K562 (cell line): ENCODE data around the gene FILIP1L. TPM values are rescaled to one million over a fixed set of nuclear protein-coding genes. Genes with fewer than 3 reads are reported as not detected.

Experiments
- ATAC-seq: fragments of 200-7000 bp; cut with Tn5 transposase; 3 replicates; pipeline ENCODE4 v1.9.1; 2020; ENCODE audit warnings: moderate library complexity
- BruUV-seq: library from RNA; stranded (reverse); fragments of 400-500 nt; replicated peaks from 2 replicates; lab custom pipeline; 2021; lab: Mats Ljungman, UMichigan
- CTCF ChIA-PET: fragments of 300-600 bp; formaldehyde crosslinking; extraction: SDS; loops from one replicate; lab custom pipeline; 2021; ENCODE audit warnings: low intra/inter-chr PET ratio; lab: Yijun Ruan, JAX
- POLR2A ChIA-PET: fragments of 300-600, 350-650 bp; sonication (Branson Sonifier 250); formaldehyde crosslinking; extraction: SDS; loops from one replicate; lab custom pipeline; 2021; ENCODE audit warnings: antibody characterized with exemption, inconsistent platforms; lab: Yijun Ruan, JAX
- DNase-seq, 4 experiments: peaks; one replicate each; pipeline versions ENCODE4 v3.0.0 to v3.0.0-alpha.2; 2011 to 2018; ENCODE audit warnings: low spot score in 3 of 4, mixed read lengths in 3 of 4; ENCODE audit errors: extremely low read depth in 1 of 4
- FAIRE-seq: peaks from 2 replicates; lab custom pipeline; 2011; peaks lifted over from hg19 to GRCh38; lab: Jason Lieb, UNC
- H2AFZ ChIP-seq: 2 replicates; pipeline ENCODE4 v1.6.0; 2011; ENCODE audit warnings: low read depth, low read length, control low read depth, inconsistent platforms
- H3K27ac ChIP-seq: fragments of 200-600 bp; 3 replicates; pipeline ENCODE4 v1.8.0; 2011; ENCODE audit warnings: low read depth, mild to moderate bottlenecking, control low read depth, inconsistent platforms, low read length, moderate library complexity, mixed read lengths; ENCODE audit errors: extremely low read depth
- H3K27me3 ChIP-seq, 2 experiments: fragments of 300-600 bp in 1 of 2; 2 replicates in 1 of 2; 3 replicates in 1 of 2; pipeline versions ENCODE4 v1.6.0 to v1.8.0; 2011; ENCODE audit warnings: inconsistent platforms in 2 of 2, low read length in 2 of 2, mild to moderate bottlenecking in 1 of 2, mixed read lengths in 1 of 2, moderate library complexity in 1 of 2; ENCODE audit not compliant: control insufficient read depth in 2 of 2, insufficient read depth in 2 of 2
- H3K36me3 ChIP-seq: fragments of 300-600 bp; 3 replicates; pipeline ENCODE4 v1.8.0; 2011; ENCODE audit warnings: mild to moderate bottlenecking, low read length, inconsistent platforms; ENCODE audit not compliant: control insufficient read depth, insufficient read depth
- H3K4me1 ChIP-seq, 2 experiments: fragments of 200-600 bp in 1 of 2; replicated peaks in 1 of 2; 2 replicates in 1 of 2; 3 replicates in 1 of 2; pipeline versions ENCODE4 v1.5.1 to v1.8.0; 2011; ENCODE audit warnings: inconsistent platforms in 2 of 2, low read length in 2 of 2, mild to moderate bottlenecking in 1 of 2, mixed read lengths in 1 of 2, moderate library complexity in 1 of 2; ENCODE audit not compliant: control insufficient read depth in 2 of 2, insufficient read depth in 2 of 2
- H3K4me2 ChIP-seq: 2 replicates; pipeline ENCODE4 v1.6.1; 2011; ENCODE audit warnings: low read length, control low read depth, inconsistent platforms, mixed read lengths; ENCODE audit not compliant: insufficient read depth
- H3K4me3 ChIP-seq: fragments of 200-600 bp; sonication (generic), shearing (Covaris generic); 2 replicates; pipeline ENCODE4 v1.5.1; 2016; ENCODE audit warnings: control low read depth, inconsistent platforms
- H3K79me2 ChIP-seq: fragments of 200-600 bp; 3 replicates; pipeline ENCODE4 v1.8.0; 2011; ENCODE audit warnings: low read length, inconsistent platforms; ENCODE audit not compliant: control insufficient read depth, insufficient read depth
- H3K9ac ChIP-seq, 2 experiments: 2 replicates each; pipeline versions ENCODE4 v1.6.0 to v1.6.1; 2011; ENCODE audit warnings: low read depth in 2 of 2, low read length in 2 of 2, control low read depth in 1 of 2, inconsistent platforms in 1 of 2, mild to moderate bottlenecking in 1 of 2, mixed read lengths in 1 of 2; ENCODE audit not compliant: insufficient read depth in 1 of 2
- H3K9me1 ChIP-seq: one replicate; pipeline ENCODE4 v1.6.0; 2011; ENCODE audit warnings: inconsistent platforms, mild to moderate bottlenecking, low read length, moderate library complexity; ENCODE audit not compliant: control insufficient read depth, insufficient read depth
- H3K9me3 ChIP-seq: replicated peaks from 2 replicates; pipeline ENCODE4 v1.5.1; 2011; ENCODE audit warnings: low read depth, low read length, inconsistent platforms; ENCODE audit not compliant: control insufficient read depth, insufficient read depth
- H4K20me1 ChIP-seq: replicated peaks from 2 replicates; pipeline ENCODE4 v1.6.1; 2011; ENCODE audit warnings: low read length, inconsistent platforms, mixed read lengths; ENCODE audit not compliant: control insufficient read depth, insufficient read depth
- ATF1 ChIP-seq, 2 experiments: fragments of 450-650 bp in 1 of 2; IDR thresholded peaks; 2 replicates each; pipeline ENCODE4 v1.6.1; 2016; ENCODE audit warnings: missing compliant biosample characterization in 1 of 2, missing genetic modification characterization in 1 of 2
- GABPB1 ChIP-seq: sonication (generic); formaldehyde crosslinking; IDR thresholded peaks from 2 replicates; pipeline ENCODE4 v1.8.0; 2022; ENCODE audit warnings: mild to moderate bottlenecking, missing genetic modification reagents
- PRMT5 ChIP-seq: sonication (generic); formaldehyde crosslinking; IDR thresholded peaks from 2 replicates; pipeline ENCODE4 v1.5.0; 2020; ENCODE audit warnings: missing genetic modification reagents
- WGBS: fragments of 100-300 bp; shearing (Covaris generic); methylation state at CpG from one replicate; pipeline ENCODE4 v1.1.6; 2016; ENCODE audit warnings: low coverage, mixed read lengths; ENCODE audit not compliant: insufficient coverage; ENCODE audit errors: missing lambda C conversion rate; 5-methylcytosine and 5-hydroxymethylcytosine counted together
- in situ Hi-C: fragments of 300-500 bp; cut with MboI; formaldehyde crosslinking; loops from 4 replicates; pipeline ENCODE4 v1.15.0; 2018; ENCODE audit warnings: inconsistent platforms, mixed read lengths
- intact Hi-C: fragments of 100-400 bp; cut with micrococcal nuclease; formaldehyde crosslinking; loops from 2 replicates; pipeline ENCODE4 v1.14.2; 2022
- polyA plus RNA-seq, 8 experiments: library from polyadenylated mRNA; depleted of rRNA in 4 of 8; stranded (reverse) in 5 of 8; unstranded in 3 of 8; fragments of >200 nt; fragmentation: Nextera tagmentation in 2 of 8; fragmentation: Illumina TruSeq in 1 of 8; extraction: Ambion mirVana in 2 of 8; extraction: Trizol in 1 of 8; gene quantifications; 2 replicates each; pipeline versions ENCODE4 v1.2.1 to v1.2.3, GENCODE V29; 2011 to 2014; ENCODE audit warnings: inconsistent platforms in 1 of 8, missing spikeins in 1 of 8
- total RNA-seq, 7 experiments: library from RNA; depleted of rRNA in 6 of 7; stranded (reverse); fragments of >200 nt in 6 of 7; fragmentation: Illumina TruSeq in 2 of 7; extraction: Trizol in 2 of 7; gene quantifications; 2 replicates each; pipeline versions ENCODE4 v1.2.1 to v1.2.3, GENCODE V29; 2011 to 2021; ENCODE audit warnings: low replicate concordance in 1 of 7
- TF ChIP-seq, protein P1 (sequence below), 2 experiments: fragments of 150-350 bp in 1 of 2; IDR thresholded peaks; 2 replicates each; pipeline ENCODE4 v1.6.1; 2012 to 2016; ENCODE audit warnings: low read depth in 2 of 2, low read length in 2 of 2, mild to moderate bottlenecking in 1 of 2, moderate library complexity in 1 of 2

The FILIP1L gene
- total and polyA plus RNA-seq, 9 of the 15 experiments (the other 6 are each of a cell fraction or from before 2014, with no cell fraction given), result 0.50 to 2.1 (median 1.1) TPM

DNA sequence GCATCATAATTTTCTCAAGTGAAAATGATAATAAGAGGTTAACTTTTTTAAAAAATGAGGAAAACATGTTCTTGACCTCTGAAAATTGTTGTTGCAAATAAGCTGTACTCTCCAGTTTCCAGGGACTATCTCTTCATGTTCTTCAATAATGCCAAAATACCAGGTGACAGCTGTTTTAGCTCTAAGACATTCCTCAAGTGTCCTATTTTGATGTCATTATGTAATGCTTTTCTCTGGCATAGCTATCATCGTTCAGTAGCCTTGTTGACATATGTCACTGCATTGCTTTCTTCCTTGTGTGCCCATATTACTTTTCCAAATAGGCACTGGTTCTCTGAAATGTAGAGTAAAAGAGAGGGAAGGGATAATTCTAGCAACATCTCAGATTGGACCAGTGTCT lies 5.7 kb upstream of the FILIP1L start:
- H4K20me1 ChIP-seq, result no peaks in the 10 kb centered on the region
- CTCF ChIA-PET, result no interaction called here
- FAIRE-seq, result no peak
- H2AFZ ChIP-seq, result no peak overlapping the region
- H3K27me3 ChIP-seq, result no peaks in the 10 kb centered on the region
- no peak overlapping the region for H3K9ac ChIP-seq
- no peaks in the 10 kb centered on the region for H3K36me3 ChIP-seq
- ATAC-seq, result no peak
- no peaks in the 10 kb centered on the region for H3K9me1 ChIP-seq
- DNase-seq, result no peak
- H3K4me1 ChIP-seq, result no peaks in the 10 kb centered on the region
- no peaks in the 10 kb centered on the region; the same call in 2 of the 3 replicates for H3K79me2 ChIP-seq
- BruUV-seq, result no TSS peak
- H3K4me3 ChIP-seq, result no peak overlapping the region
- WGBS, result 20% methylated on average over 1 of the region's 1 CpG
- H3K4me2 ChIP-seq, result no peak overlapping the region
- POLR2A ChIA-PET, result no interaction called here
- H3K27ac ChIP-seq, result no peak overlapping the region
- in situ Hi-C loops (no loop called here), intact Hi-C loops (no loop called here)
- TF ChIP-seq ATF1 (CRISPR knock-in tag; IDR thresholded peaks at IDR 0.05) (no peak), ATF1 (tag; IDR thresholded peaks at IDR 0.05) (no peak), GABPB1 (CRISPR knock-in tag) (no peak), PRMT5 (no peak)
- TF ChIP-seq, protein P1, sequence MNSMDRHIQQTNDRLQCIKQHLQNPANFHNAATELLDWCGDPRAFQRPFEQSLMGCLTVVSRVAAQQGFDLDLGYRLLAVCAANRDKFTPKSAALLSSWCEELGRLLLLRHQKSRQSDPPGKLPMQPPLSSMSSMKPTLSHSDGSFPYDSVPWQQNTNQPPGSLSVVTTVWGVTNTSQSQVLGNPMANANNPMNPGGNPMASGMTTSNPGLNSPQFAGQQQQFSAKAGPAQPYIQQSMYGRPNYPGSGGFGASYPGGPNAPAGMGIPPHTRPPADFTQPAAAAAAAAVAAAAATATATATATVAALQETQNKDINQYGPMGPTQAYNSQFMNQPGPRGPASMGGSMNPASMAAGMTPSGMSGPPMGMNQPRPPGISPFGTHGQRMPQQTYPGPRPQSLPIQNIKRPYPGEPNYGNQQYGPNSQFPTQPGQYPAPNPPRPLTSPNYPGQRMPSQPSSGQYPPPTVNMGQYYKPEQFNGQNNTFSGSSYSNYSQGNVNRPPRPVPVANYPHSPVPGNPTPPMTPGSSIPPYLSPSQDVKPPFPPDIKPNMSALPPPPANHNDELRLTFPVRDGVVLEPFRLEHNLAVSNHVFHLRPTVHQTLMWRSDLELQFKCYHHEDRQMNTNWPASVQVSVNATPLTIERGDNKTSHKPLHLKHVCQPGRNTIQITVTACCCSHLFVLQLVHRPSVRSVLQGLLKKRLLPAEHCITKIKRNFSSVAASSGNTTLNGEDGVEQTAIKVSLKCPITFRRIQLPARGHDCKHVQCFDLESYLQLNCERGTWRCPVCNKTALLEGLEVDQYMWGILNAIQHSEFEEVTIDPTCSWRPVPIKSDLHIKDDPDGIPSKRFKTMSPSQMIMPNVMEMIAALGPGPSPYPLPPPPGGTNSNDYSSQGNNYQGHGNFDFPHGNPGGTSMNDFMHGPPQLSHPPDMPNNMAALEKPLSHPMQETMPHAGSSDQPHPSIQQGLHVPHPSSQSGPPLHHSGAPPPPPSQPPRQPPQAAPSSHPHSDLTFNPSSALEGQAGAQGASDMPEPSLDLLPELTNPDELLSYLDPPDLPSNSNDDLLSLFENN (IDR thresholded peaks at IDR 0.05; ENCODE audit: low read depth in 2 of 2, low read length in 2 of 2), result no peak
- H3K9me3 ChIP-seq, result no peaks in the 10 kb centered on the region
